AG08396 (cell line): ENCODE data around the gene C1orf159.
"Not testable (repeated sequence)": the region's sequence is repeated elsewhere in the genome, so short reads cannot be mapped to it uniquely, and the experiment has no call there.

Experiments used
- DNase-seq: peaks from one replicate; pipeline ENCODE4 v3.0.0; 2012; ENCODE audit warnings: low spot score, mixed read lengths

The C1orf159 gene

GRCh38 chr1:1118011-1118875 is 2.4 kb upstream of the C1orf159 start:
- DNase-seq = no peak

DNA sequence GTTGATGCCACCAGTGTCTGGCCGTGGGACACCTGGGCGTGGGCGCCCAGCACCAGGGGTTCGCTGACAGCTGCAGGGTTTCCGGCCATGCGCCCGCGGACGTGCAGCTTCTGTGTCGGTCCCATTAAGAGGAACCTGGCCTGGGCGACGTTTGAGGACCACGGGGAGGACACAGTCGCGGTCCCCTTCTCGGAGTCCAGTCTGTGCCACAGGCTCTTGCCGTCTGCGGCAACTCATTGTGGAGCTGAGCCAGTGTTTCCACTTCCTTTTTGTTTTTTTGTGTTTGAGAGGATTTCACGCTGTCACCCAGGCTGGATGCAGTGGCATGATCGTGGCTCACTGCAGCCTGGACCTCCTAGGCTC is 1.6 kb upstream of the C1orf159 start:
- DNase-seq = no peak

- peak; percentile 62 for DNase-seq
Measured at GRCh38 chr1:1116701-1117468, 996 bp upstream of the C1orf159 start.

DNA sequence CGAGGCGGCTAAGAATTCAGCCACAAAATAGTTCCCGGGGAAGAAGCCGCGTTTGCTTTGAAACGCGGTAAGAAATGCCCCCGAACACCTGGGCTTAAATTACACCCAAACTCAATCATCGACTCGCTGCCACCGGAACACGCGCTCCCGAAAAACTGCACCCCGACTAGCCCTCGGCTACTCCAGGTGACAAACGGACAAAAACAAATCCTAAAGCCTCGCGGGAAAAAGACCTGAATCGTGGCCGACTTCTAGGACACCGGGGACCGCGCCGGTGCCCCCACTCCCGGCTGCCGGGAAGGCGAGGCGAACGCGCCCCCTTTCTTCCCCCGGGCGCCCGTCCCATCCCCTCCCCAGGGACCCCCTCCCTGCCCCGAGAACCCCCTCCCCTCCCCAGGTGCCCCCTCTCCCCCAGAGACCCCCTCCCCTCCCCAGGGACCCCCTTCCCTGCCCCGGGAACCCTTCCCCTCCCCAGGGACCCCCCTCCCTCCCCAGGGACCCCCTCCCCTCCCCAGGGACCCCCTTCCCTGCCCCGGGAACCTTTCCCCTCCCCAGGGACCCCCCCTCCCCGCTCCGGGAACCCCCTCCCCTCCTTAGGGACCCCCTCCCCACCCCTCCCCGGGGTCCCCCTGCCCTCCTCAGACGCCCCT is 628 bp downstream of the C1orf159 start:
- no peak for DNase-seq

DNA sequence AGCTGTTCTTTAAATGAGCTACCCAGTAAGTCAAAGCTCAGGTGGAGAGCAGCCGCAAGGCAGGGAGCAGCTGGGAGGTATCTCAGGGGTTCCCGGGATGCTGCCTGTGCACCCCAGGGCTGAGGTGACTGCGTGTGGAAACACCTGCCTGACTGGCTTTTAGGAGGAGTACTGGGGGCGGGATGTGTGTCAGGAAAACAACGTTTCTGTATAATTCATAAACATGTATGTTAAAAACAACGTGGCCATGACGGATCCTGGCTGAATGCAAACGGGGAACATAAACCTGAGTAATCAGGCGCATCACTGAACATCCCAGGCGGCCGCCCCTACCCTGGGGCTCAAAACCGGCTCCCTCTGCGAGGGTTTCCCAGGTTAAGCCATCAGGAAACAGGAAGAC is 1.5 kb downstream of the C1orf159 start:
- no peak for DNase-seq

GRCh38 chr1:1112237-1112985 is 3.5 kb downstream of the C1orf159 start:
- DNase-seq = no peak

- no peak for DNase-seq
Measured at GRCh38 chr1:1111516-1112236, 4.2 kb downstream of the C1orf159 start.

GRCh38 chr1:1110561-1110971 is 5.3 kb downstream of the C1orf159 start:
- no peak for DNase-seq

DNA sequence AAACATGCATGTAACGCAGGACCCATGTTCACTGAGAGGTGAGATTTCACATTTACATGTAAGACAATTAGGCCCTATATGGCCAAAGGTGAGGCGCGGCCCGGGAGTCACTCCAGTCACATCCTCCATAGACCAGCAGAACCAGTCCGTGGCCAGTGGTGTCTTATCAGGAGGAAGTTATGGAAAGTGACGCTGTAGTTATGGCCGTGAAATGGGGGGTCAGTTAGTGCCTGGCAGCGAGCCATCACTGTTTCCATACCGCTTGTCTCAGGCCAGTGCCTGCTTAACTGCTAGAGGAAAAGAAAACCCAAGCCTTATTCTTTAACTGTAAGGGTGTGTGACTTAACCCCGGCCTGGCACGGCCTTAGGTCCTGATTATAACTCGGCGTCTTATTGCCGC is 6.1 kb downstream of the C1orf159 start:
- no peak for DNase-seq

GRCh38 chr1:1106510-1107221 is 9.2 kb downstream of the C1orf159 start:
- no peak for DNase-seq

- DNase-seq = not testable (repeated sequence)
Measured at GRCh38 chr1:1104152-1104551, 11.7 kb downstream of the C1orf159 start.

DNA sequence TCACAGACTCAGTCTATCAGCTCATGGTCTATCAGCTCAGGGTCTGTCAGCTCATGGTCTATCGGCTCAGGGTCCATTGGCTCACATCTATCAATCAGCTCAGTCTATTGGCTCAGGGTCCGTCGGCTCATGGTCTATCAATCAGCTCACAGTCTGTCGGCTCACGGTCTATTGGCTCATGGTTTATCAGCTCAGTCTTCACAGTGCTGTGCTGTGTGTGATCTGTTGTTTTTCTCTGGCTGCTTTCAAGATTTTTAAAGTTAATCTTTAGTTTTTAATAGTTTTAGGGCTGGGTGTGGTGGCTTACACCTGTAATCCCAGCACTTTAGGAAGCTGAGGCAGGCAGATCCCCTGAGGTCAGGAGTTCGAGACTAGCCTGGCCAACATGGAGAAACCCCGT is 14.4 kb downstream of the C1orf159 start:
- DNase-seq = no peak

GRCh38 chr1:1100296-1100695 is 15.6 kb downstream of the C1orf159 start:
- no peak for DNase-seq

DNA sequence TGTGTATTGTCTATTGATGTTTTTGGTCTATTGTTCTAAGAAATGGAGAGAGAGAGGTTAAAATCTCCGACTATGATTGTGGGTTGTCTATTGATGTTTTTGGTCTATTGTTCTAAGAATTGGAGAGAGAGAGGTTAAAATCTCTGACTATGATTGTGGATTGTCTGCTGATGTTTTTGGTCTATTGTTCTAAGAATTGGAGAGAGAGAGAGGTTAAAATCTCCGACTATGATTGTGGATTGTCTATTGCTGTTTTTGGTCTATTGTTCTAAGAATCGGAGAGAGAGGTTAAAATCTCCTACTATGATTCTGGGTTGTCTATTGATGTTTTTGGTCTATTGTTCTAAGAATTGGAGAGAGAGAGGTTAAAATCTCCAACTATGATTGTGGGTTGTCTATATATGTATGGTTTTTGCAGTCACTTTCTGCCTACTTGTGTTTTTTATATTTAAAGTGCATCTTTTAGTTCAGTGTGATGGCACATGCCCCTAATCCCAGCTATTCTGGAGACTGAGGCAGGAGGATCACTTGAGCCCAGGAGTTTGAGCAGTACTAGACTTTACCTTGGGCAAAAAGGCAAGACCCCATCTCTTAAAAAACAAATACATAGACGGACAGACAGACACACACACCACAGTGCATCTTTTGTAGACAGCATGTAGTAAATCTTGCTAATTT is 16.2 kb downstream of the C1orf159 start:
- DNase-seq = no peak

DNA sequence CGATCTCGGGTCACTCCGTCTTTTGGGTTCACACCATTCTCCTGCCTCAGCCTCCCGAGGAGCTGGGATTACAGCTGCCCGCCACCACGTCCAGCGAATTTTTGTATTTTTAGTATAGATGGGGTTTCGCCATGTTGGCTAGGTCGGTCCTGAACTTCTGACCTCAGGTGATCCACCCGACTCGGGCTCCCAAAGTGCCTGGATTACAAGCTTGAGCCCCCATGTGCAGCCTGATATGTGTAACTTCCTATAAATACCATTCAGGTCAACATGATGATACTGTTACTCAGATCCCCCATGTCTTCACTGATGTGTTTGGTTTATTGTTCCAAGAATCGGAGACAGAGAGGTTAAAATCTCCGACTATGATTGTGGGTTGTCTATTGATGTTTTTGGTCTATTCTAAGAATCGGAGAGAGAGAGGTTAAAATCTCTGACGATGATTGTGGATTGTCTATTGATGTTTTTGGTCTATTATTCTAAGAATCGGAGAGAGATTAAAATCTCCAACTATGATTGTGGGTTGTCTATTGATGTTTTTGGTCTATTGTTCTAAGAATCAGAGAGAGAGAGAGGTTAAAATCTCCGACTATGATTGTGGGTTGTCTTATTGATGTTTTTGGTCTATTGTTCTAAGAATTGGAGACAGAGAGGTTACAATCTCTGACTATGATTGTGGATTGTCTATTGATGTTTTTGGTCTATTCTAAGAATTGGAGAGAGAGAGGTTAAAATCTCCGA is 17.0 kb downstream of the C1orf159 start:
- no peak for DNase-seq

GRCh38 chr1:1096136-1096535 is 19.8 kb downstream of the C1orf159 start:
- not testable (repeated sequence) for DNase-seq

DNA sequence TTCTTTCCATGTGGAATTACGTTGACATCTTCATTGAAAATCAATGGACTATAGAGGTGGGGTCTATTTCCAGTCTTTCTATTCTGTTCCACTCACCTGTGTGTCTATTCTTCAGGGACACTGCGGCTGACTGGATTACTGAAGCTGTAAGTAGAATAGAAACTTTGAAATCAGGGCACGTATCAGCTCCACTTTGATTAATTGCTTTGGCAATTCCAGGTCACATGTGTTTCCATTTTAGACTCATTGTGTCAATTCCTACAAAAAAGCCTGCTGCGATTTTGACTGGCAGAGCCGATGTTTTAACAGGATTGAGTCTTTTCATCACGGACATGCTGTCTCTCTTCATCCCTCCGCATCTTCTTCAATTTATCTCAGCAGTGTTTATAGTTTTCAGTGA is 20.9 kb downstream of the C1orf159 start:
- DNase-seq = no peak

- no peak for DNase-seq
Measured at GRCh38 chr1:1093610-1093943, 22.3 kb downstream of the C1orf159 start.

GRCh38 chr1:1092894-1093609 is 22.8 kb downstream of the C1orf159 start:
- DNase-seq = no peak
